Measurements from ENCODE around the gene IFT122.

GRCh38 chr3:129560911-129561594 is 121.0 kb downstream of the IFT122 start:
- TF ChIP-seq, protein P1, sequence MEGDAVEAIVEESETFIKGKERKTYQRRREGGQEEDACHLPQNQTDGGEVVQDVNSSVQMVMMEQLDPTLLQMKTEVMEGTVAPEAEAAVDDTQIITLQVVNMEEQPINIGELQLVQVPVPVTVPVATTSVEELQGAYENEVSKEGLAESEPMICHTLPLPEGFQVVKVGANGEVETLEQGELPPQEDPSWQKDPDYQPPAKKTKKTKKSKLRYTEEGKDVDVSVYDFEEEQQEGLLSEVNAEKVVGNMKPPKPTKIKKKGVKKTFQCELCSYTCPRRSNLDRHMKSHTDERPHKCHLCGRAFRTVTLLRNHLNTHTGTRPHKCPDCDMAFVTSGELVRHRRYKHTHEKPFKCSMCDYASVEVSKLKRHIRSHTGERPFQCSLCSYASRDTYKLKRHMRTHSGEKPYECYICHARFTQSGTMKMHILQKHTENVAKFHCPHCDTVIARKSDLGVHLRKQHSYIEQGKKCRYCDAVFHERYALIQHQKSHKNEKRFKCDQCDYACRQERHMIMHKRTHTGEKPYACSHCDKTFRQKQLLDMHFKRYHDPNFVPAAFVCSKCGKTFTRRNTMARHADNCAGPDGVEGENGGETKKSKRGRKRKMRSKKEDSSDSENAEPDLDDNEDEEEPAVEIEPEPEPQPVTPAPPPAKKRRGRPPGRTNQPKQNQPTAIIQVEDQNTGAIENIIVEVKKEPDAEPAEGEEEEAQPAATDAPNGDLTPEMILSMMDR (IDR thresholded peaks at IDR 0.05; ENCODE audit: low read length): no peak
- TF ChIP-seq EZH2 (IDR thresholded peaks at IDR 0.05; ENCODE audit: borderline replicate concordance, low read length): no peak
